Kidney (tissue), 14 donors: ENCODE measurements around the gene SYNDIG1. TPM values are rescaled to one million over a fixed set of nuclear protein-coding genes. Genes with fewer than 3 reads are reported as not detected.
A peak's percentile ranks its signal among the peaks of the same experiment; 100 is the strongest.

Experiments
- DNase-seq, 5 donors: peaks; one replicate each; pipeline ENCODE4 v3.0.0-alpha.2; 2013 to 2020
- FAIRE-seq: peaks from 2 replicates; lab custom pipeline; 2012; peaks lifted over from hg19 to GRCh38; lab: Jason Lieb, UNC
- H3K27ac ChIP-seq, 2 donors: one replicate each; pipeline ENCODE4 v1.7.0; 2013; ENCODE audit warnings: low read depth in 2 of 2, low read length in 2 of 2, inconsistent platforms in 1 of 2
- H3K27me3 ChIP-seq: one replicate; pipeline ENCODE4 v1.7.1; 2013; ENCODE audit warnings: low read length, inconsistent platforms; ENCODE audit not compliant: control insufficient read depth, insufficient read depth
- H3K36me3 ChIP-seq, 3 donors: one replicate each; pipeline versions ENCODE4 v1.7.0 to v1.7.1; 2013; ENCODE audit warnings: low read length in 3 of 3, control low read depth in 1 of 3, inconsistent platforms in 1 of 3; ENCODE audit not compliant: insufficient read depth in 3 of 3, control insufficient read depth in 2 of 3
- H3K4me1 ChIP-seq, 3 donors: one replicate each; pipeline versions ENCODE4 v1.7.0 to v1.7.1; 2013; ENCODE audit warnings: low read length in 3 of 3, inconsistent platforms in 1 of 3, low read depth in 1 of 3; ENCODE audit not compliant: control insufficient read depth in 2 of 3, insufficient read depth in 2 of 3
- H3K4me3 ChIP-seq, 3 donors: one replicate each; pipeline versions ENCODE4 v1.7.0 to v1.8.1; 2013; ENCODE audit warnings: low read length in 3 of 3, control low read depth in 1 of 3, inconsistent platforms in 1 of 3
- H3K9ac ChIP-seq, 3 donors: one replicate each; pipeline versions ENCODE4 v1.7.0 to v1.7.1; 2013; ENCODE audit warnings: low read length in 3 of 3, control low read depth in 1 of 3, inconsistent platforms in 1 of 3
- H3K9me3 ChIP-seq, 3 donors: one replicate each; pipeline versions ENCODE4 v1.7.0 to v1.7.1; 2013; ENCODE audit warnings: low read length in 3 of 3, control low read depth in 1 of 3, inconsistent platforms in 1 of 3; ENCODE audit not compliant: control insufficient read depth in 2 of 3, insufficient read depth in 1 of 3
- CTCF ChIP-seq: IDR thresholded peaks from 3 replicates; pipeline ENCODE4 v1.5.1; 2012; ENCODE audit warnings: mild to moderate bottlenecking, moderate library complexity, borderline replicate concordance; ENCODE audit not compliant: insufficient read depth; ENCODE audit errors: extremely low read depth
- intact Hi-C: fragments of 100-400 bp; cut with DNase I; formaldehyde crosslinking; loops from one replicate; pipeline ENCODE4 v1.11.1; 2022
- polyA plus RNA-seq: library from polyadenylated mRNA; stranded (reverse); fragments of 350-450 nt; fragmentation: Illumina TruSeq; extraction: RNeasy Lipid Tissue Mini Kit (QIAGEN cat#74804); gene quantifications from one replicate; pipeline ENCODE4 v1.2.3, GENCODE V29; 2014; ENCODE audit warnings: low read depth, low replicate concordance; ENCODE audit not compliant: insufficient read depth
- total RNA-seq: library from RNA; stranded (reverse); fragmentation: NEBNext Ultra II Directional; extraction: Animal tissue kit (Norgen Biotek cat#: 25700); gene quantifications from one replicate; pipeline ENCODE4 v1.2.1, GENCODE V29; 2021
- donor health status: control.
- donor health status: control.
- donor health status: control.
- donor health status: control.
- donor health status: control.
- donor health status: DM: yes; HTN: yes; CAD: no.
- donor health status: Normal renal cell carcinoma (clear cell type).

Gene SYNDIG1
- total and polyA plus RNA-seq, 2 donors from 2014 or later, result 5.4 to 8.2 TPM

GRCh38 chr20:24485981-24486380 is 16.6 kb downstream of the SYNDIG1 start:
- peak in 2 of 5 donors; percentile 8 to 11 for DNase-seq
- H3K27ac ChIP-seq, result no peak overlapping the region
- H3K4me1 ChIP-seq, result no peaks in the 10 kb centered on the region
- peaks cover 0 to 4% (median 4%) of the 10 kb centered on the region in 3 donors for H3K36me3 ChIP-seq
- no peak for TF ChIP-seq CTCF
- intact Hi-C loops, result no loop called here
- no peak overlapping the region for H3K9ac ChIP-seq
- H3K9me3 ChIP-seq, result peaks cover 0 to 2% (median 0%) of the 10 kb centered on the region in 3 donors
- H3K4me3 ChIP-seq, result no peak overlapping the region
- no peaks in the 10 kb centered on the region for H3K27me3 ChIP-seq
- no peak for FAIRE-seq

- no peaks in the 10 kb centered on the region for H3K4me1 ChIP-seq
- TF ChIP-seq CTCF, result no peak
- intact Hi-C loops, result no loop called here
Observed at GRCh38 chr20:24487240-24487639, 17.8 kb downstream of the SYNDIG1 start.

GRCh38 chr20:24487648-24488047 is 18.2 kb downstream of the SYNDIG1 start:
- peaks cover 0 to 4% (median 4%) of the 10 kb centered on the region in 3 donors for H3K36me3 ChIP-seq
- H3K4me1 ChIP-seq, result no peaks in the 10 kb centered on the region
- intact Hi-C loops, result no loop called here
- DNase-seq (peak in 1 of 5 donors; percentile 13), FAIRE-seq (no peak)
- no peak overlapping the region for H3K9ac ChIP-seq
- no peak for TF ChIP-seq CTCF
- H3K27ac ChIP-seq, result no peak overlapping the region
- H3K4me3 ChIP-seq, result no peak overlapping the region
- H3K27me3 ChIP-seq, result no peaks in the 10 kb centered on the region
- H3K9me3 ChIP-seq, result peaks cover 0 to 2% (median 0%) of the 10 kb centered on the region in 3 donors

More at GRCh38 chr20:24487240-24487639, 17.8 kb downstream of the SYNDIG1 start:
- DNase-seq (peak in 1 of 5 donors; percentile 20), FAIRE-seq (no peak)
- Histone ChIP-seq H3K9me3 (peaks cover 0 to 2% (median 0%) of the 10 kb centered on the region in 3 donors), H3K36me3 (peaks cover 0 to 4% (median 4%) of the 10 kb centered on the region in 3 donors), H3K4me3 (no peak overlapping the region), H3K27ac (no peak overlapping the region), H3K27me3 (no peaks in the 10 kb centered on the region), H3K9ac (no peak overlapping the region)
